HepG2 (cell line): ENCODE measurements around the gene SCAMP3. TPM values are rescaled to one million over a fixed set of nuclear protein-coding genes. Genes with fewer than 3 reads are reported as not detected.

Experiments used
- BRD4 ChIP-seq: sonication (generic); formaldehyde crosslinking; IDR thresholded peaks from 2 replicates; pipeline ENCODE4 v1.4.0; 2020; ENCODE audit warnings: missing genetic modification reagents
- ELF3 ChIP-seq: IDR thresholded peaks from 2 replicates; pipeline ENCODE4 v1.6.1; 2016; ENCODE audit warnings: missing genetic modification reagents, missing compliant biosample characterization
- GATAD1 ChIP-seq: IDR thresholded peaks from 2 replicates; pipeline ENCODE4 v1.6.1; 2016; ENCODE audit warnings: missing genetic modification reagents, missing compliant biosample characterization
- GFI1 ChIP-seq: sonication (generic); formaldehyde crosslinking; IDR thresholded peaks from 2 replicates; pipeline ENCODE4 v1.5.0; 2020; ENCODE audit warnings: missing genetic modification reagents, mild to moderate bottlenecking, borderline replicate concordance
- GLI4 ChIP-seq: sonication (generic); formaldehyde crosslinking; IDR thresholded peaks from 2 replicates; pipeline ENCODE4 v1.5.1; 2020; ENCODE audit warnings: missing genetic modification reagents, mild to moderate bottlenecking, moderate library complexity, borderline replicate concordance
- MAF1 ChIP-seq: sonication (generic); formaldehyde crosslinking; IDR thresholded peaks from 2 replicates; pipeline ENCODE4 v1.5.0; 2020; ENCODE audit warnings: missing genetic modification reagents, borderline replicate concordance
- MTA3 ChIP-seq: sonication (generic); formaldehyde crosslinking; IDR thresholded peaks from 2 replicates; pipeline ENCODE4 v1.4.0; 2020; ENCODE audit warnings: missing genetic modification reagents
- MYC ChIP-seq: sonication (generic); formaldehyde crosslinking; IDR thresholded peaks from 2 replicates; pipeline ENCODE4 v1.9.0; 2021; ENCODE audit warnings: missing genetic modification reagents, borderline replicate concordance
- NFKBIZ ChIP-seq: IDR thresholded peaks from 2 replicates; pipeline ENCODE4 v1.6.1; 2018; ENCODE audit warnings: missing genetic modification reagents, missing compliant biosample characterization
- RFXANK ChIP-seq: IDR thresholded peaks from 2 replicates; pipeline ENCODE4 v1.6.1; 2016
- RFXAP ChIP-seq: sonication (generic); formaldehyde crosslinking; IDR thresholded peaks from 2 replicates; pipeline ENCODE4 v1.4.0; 2020; ENCODE audit warnings: missing genetic modification reagents, borderline replicate concordance
- SAP130 ChIP-seq: IDR thresholded peaks from 2 replicates; pipeline ENCODE4 v1.6.1; 2016; ENCODE audit warnings: low read depth
- SMYD3 ChIP-seq: sonication (generic); formaldehyde crosslinking; IDR thresholded peaks from 2 replicates; pipeline ENCODE4 v1.8.1; 2023; ENCODE audit warnings: mild to moderate bottlenecking, missing genetic modification reagents
- STAT6 ChIP-seq: sonication (generic); formaldehyde crosslinking; IDR thresholded peaks from 2 replicates; pipeline ENCODE4 v1.4.0; 2020; ENCODE audit warnings: missing genetic modification reagents, mild to moderate bottlenecking, borderline replicate concordance
- ZFY ChIP-seq: sonication (generic); formaldehyde crosslinking; IDR thresholded peaks from 2 replicates; pipeline ENCODE4 v1.4.0; 2020; ENCODE audit warnings: missing genetic modification reagents
- ZNF501 ChIP-seq: sonication (generic); formaldehyde crosslinking; IDR thresholded peaks from 2 replicates; pipeline ENCODE4 v1.5.1; 2020; ENCODE audit warnings: mild to moderate bottlenecking, moderate library complexity, missing genetic modification reagents
- ZNF543 ChIP-seq: sonication (generic); formaldehyde crosslinking; IDR thresholded peaks from 2 replicates; pipeline ENCODE4 v1.4.0; 2020; ENCODE audit warnings: mild to moderate bottlenecking, missing genetic modification reagents
- polyA plus RNA-seq, 8 experiments: library from polyadenylated mRNA; depleted of rRNA in 3 of 8; stranded (reverse) in 7 of 8; unstranded in 1 of 8; fragments of >200 nt; fragmentation: Illumina TruSeq in 4 of 8; extraction: Trizol in 4 of 8; gene quantifications; 2 replicates each; pipeline versions ENCODE4 v1.2.1 to v1.2.3, GENCODE V29; 2011 to 2016; ENCODE audit warnings: low read depth in 4 of 8, missing spikeins in 1 of 8, mixed read lengths in 1 of 8; ENCODE audit not compliant: insufficient read depth in 1 of 8
- total RNA-seq, 5 experiments: library from RNA; depleted of rRNA; stranded (reverse); fragments of >200 nt; fragmentation: Illumina TruSeq; extraction: Trizol; gene quantifications; 2 replicates each; pipeline ENCODE4 v1.2.3, GENCODE V29; 2016; ENCODE audit warnings: low read depth in 1 of 5
- TF ChIP-seq, protein P1 (sequence below): sonication (generic); formaldehyde crosslinking; conservative IDR thresholded peaks from 2 replicates; pipeline ENCODE4 v1.8.0; 2022; ENCODE audit warnings: missing genetic modification reagents
- TF ChIP-seq, protein P2 (sequence below): sonication (generic); formaldehyde crosslinking; IDR thresholded peaks from 2 replicates; pipeline ENCODE4 v1.5.0; 2020; ENCODE audit warnings: mild to moderate bottlenecking, missing genetic modification reagents
- TF ChIP-seq, protein P3 (sequence below): sonication (generic); formaldehyde crosslinking; IDR thresholded peaks from 2 replicates; pipeline ENCODE4 v1.4.0; 2020; ENCODE audit warnings: missing genetic modification reagents, mild to moderate bottlenecking, borderline replicate concordance
- TF ChIP-seq, protein P4 (sequence below): IDR thresholded peaks from 2 replicates; pipeline ENCODE4 v1.6.1; 2016; ENCODE audit warnings: missing compliant biosample characterization, missing genetic modification reagents, borderline replicate concordance

SCAMP3 gene
- total and polyA plus RNA-seq, 2 of the 13 experiments (the other 11 are each of a cell fraction or from before 2014, with no cell fraction given) = 46.8 to 83.3 TPM

DNA sequence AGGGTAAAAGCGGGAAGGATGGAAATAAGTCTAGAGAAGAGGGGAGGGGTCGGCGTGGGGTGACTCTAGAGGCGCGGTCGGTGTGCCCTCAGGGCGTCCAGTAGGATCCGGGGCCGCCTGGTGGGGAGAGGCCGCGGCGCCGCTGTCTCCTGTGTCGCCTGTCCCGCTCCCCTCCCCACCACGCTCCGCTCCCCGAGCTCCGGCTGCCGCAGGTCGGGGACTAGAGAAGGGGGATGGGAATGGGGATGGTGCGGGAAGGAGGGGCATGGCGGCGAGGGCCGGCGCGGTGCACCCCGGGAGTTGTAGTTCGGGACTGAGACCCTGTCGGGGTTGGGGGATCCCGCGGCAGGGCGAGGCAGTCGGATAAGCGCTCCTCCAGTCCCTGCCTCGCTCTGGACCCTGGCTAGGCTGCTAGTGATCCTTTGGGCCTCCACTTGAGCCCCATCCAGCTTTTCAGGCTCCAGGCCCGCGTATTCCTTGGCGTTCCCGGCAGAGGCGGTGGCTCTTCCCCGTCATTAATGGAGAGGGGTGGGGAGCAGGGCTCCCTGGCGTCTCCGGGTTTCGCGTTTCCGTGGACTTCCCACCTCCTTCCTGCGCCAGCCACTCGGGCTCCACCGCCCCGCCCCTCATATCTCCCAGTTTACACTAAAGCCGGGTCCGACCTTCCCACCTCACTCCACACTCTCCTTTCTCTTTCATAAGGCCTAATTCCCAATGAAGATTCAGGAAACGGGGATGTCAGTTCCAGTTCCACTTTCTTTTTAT lies 6.7 kb downstream of the SCAMP3 start, which contains the start of gene ENTREP3 (continued):
- TF ChIP-seq, protein P1, sequence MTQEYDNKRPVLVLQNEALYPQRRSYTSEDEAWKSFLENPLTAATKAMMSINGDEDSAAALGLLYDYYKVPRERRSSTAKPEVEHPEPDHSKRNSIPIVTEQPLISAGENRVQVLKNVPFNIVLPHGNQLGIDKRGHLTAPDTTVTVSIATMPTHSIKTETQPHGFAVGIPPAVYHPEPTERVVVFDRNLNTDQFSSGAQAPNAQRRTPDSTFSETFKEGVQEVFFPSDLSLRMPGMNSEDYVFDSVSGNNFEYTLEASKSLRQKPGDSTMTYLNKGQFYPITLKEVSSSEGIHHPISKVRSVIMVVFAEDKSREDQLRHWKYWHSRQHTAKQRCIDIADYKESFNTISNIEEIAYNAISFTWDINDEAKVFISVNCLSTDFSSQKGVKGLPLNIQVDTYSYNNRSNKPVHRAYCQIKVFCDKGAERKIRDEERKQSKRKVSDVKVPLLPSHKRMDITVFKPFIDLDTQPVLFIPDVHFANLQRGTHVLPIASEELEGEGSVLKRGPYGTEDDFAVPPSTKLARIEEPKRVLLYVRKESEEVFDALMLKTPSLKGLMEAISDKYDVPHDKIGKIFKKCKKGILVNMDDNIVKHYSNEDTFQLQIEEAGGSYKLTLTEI (CRISPR knock-in tag) = no peak
- TF ChIP-seq ZNF543 (CRISPR knock-in tag) (peak; percentile 77), ELF3 (CRISPR knock-in tag) (peak; percentile 57; the same call in 1 of the 2 replicates), MTA3 (no peak), ZNF501 (CRISPR knock-in tag) (peak; percentile 69; the same call in 1 of the 2 replicates), GLI4 (no peak), BRD4 (CRISPR knock-in tag) (peak; percentile 81), GFI1 (no peak), MYC (CRISPR knock-in tag) (peak; percentile 87), NFKBIZ (0 out of 2 replicates have a peak, but pooled peaks have one; percentile 37), RFXAP (CRISPR knock-in tag) (peak; percentile 64; the same call in 1 of the 2 replicates), SMYD3 (CRISPR knock-in tag) (no peak), RFXANK (CRISPR knock-in tag) (no peak), MAF1 (CRISPR knock-in tag) (no peak), ZFY (peak; percentile 76), SAP130 (CRISPR knock-in tag) (peak; percentile 87), STAT6 (CRISPR knock-in tag) (no peak), GATAD1 (CRISPR knock-in tag) (peak; percentile 78)
- TF ChIP-seq, protein P2, sequence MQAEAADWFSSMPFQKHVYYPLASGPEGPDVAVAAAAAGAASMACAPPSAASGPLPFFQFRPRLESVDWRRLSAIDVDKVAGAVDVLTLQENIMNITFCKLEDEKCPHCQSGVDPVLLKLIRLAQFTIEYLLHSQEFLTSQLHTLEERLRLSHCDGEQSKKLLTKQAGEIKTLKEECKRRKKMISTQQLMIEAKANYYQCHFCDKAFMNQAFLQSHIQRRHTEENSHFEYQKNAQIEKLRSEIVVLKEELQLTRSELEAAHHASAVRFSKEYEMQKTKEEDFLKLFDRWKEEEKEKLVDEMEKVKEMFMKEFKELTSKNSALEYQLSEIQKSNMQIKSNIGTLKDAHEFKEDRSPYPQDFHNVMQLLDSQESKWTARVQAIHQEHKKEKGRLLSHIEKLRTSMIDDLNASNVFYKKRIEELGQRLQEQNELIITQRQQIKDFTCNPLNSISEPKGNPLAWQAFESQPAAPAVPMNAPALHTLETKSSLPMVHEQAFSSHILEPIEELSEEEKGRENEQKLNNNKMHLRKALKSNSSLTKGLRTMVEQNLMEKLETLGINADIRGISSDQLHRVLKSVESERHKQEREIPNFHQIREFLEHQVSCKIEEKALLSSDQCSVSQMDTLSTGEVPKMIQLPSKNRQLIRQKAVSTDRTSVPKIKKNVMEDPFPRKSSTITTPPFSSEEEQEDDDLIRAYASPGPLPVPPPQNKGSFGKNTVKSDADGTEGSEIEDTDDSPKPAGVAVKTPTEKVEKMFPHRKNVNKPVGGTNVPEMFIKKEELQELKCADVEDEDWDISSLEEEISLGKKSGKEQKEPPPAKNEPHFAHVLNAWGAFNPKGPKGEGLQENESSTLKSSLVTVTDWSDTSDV (CRISPR knock-in tag) = no peak
- TF ChIP-seq, protein P3, sequence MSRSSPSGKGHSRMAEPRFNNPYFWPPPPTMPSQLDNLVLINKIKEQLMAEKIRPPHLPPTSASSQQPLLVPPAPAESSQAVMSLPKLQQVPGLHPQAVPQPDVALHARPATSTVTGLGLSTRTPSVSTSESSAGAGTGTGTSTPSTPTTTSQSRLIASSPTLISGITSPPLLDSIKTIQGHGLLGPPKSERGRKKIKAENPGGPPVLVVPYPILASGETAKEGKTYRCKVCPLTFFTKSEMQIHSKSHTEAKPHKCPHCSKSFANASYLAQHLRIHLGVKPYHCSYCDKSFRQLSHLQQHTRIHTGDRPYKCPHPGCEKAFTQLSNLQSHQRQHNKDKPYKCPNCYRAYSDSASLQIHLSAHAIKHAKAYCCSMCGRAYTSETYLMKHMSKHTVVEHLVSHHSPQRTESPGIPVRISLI (CRISPR knock-in tag) = no peak
- TF ChIP-seq, protein P4, sequence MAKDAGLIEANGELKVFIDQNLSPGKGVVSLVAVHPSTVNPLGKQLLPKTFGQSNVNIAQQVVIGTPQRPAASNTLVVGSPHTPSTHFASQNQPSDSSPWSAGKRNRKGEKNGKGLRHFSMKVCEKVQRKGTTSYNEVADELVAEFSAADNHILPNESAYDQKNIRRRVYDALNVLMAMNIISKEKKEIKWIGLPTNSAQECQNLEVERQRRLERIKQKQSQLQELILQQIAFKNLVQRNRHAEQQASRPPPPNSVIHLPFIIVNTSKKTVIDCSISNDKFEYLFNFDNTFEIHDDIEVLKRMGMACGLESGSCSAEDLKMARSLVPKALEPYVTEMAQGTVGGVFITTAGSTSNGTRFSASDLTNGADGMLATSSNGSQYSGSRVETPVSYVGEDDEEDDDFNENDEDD (CRISPR knock-in tag) = peak; percentile 32; the same call in 1 of the 2 replicates
